ENCODE data around the gene SVOP.

DNA sequence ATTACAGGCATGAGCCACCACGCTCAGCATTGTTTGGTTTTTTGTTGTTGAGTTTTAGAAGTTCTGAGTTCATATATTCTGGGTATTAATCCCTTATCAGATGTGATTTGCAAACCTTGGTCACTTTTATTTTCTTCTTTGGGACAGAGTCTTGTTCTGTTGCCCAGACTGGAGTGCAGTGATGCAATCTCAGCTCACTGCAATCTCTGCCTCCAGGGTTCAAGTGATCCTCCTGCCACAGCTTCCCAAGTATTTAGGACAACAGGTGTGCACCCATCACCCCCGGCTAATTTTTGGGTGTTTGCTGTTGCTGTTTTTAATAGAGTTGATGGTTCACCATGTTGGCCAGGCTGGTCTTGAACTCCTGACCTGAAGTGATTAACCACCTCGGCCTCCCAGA, 43.3 kb upstream of the SVOP start:
- TF ChIP-seq CTCF (IDR thresholded peaks at IDR 0.05; ENCODE audit: borderline replicate concordance, extremely low read depth, low read length, poor library complexity, severe bottlenecking): no peak
- no peak for TF ChIP-seq EZH2 (IDR thresholded peaks at IDR 0.05; ENCODE audit: borderline replicate concordance, low read depth, low read length, severe bottlenecking)

Data from DND-41 (cell line).